ENCODE data around the gene UBE2Q1.

DNA sequence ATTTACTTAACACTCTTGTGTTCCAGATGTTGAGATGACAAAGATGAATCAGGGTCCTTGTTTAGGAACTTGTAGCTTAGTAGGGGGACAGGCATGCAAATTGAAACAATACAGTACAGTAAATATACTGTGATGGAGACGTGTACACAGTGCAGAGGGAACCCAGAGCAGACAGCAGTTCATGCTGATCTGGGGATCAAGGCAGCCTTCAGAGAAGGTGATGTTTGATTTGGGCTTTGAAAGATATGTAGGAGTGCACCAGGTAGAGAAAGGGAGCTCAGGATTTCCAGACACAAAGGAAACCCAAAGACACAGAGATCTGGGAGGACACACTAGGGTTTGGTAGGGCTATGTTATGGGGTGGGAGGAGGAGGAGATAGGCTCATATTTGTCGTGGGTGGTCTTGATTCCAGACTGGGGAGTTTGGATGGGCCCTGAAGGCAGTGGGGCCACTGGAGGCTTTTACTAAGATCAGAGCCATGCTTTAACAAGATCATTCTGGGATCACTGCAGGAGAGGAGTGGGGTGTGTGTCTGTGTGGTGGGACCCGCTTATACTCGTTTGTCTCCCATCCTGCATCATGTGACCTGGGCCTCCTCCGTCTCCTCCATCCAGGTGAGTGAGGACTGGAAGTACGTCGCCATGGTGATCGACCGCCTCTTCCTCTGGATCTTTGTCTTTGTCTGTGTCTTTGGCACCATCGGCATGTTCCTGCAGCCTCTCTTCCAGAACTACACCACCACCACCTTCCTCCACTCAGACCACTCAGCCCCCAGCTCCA, 16.9 kb upstream of the UBE2Q1 start:
- no peak for TF ChIP-seq POLR2A (IDR thresholded peaks at IDR 0.05)
- TF ChIP-seq, protein P1, sequence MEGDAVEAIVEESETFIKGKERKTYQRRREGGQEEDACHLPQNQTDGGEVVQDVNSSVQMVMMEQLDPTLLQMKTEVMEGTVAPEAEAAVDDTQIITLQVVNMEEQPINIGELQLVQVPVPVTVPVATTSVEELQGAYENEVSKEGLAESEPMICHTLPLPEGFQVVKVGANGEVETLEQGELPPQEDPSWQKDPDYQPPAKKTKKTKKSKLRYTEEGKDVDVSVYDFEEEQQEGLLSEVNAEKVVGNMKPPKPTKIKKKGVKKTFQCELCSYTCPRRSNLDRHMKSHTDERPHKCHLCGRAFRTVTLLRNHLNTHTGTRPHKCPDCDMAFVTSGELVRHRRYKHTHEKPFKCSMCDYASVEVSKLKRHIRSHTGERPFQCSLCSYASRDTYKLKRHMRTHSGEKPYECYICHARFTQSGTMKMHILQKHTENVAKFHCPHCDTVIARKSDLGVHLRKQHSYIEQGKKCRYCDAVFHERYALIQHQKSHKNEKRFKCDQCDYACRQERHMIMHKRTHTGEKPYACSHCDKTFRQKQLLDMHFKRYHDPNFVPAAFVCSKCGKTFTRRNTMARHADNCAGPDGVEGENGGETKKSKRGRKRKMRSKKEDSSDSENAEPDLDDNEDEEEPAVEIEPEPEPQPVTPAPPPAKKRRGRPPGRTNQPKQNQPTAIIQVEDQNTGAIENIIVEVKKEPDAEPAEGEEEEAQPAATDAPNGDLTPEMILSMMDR (IDR thresholded peaks at IDR 0.05): no peak
